ENCODE measurements around the gene KRT8. TPM values are rescaled to one million over a fixed set of nuclear protein-coding genes. Genes with fewer than 3 reads are reported as not detected.
A peak's percentile ranks its signal among the peaks of the same experiment; 100 is the strongest.
"Not testable (repeated sequence)": the region's sequence is repeated elsewhere in the genome, so short reads cannot be mapped to it uniquely, and the experiment has no call there.

KRT8 gene
- under 1 TPM; 0.26 to 0.41 TPM for total RNA-seq

DNA sequence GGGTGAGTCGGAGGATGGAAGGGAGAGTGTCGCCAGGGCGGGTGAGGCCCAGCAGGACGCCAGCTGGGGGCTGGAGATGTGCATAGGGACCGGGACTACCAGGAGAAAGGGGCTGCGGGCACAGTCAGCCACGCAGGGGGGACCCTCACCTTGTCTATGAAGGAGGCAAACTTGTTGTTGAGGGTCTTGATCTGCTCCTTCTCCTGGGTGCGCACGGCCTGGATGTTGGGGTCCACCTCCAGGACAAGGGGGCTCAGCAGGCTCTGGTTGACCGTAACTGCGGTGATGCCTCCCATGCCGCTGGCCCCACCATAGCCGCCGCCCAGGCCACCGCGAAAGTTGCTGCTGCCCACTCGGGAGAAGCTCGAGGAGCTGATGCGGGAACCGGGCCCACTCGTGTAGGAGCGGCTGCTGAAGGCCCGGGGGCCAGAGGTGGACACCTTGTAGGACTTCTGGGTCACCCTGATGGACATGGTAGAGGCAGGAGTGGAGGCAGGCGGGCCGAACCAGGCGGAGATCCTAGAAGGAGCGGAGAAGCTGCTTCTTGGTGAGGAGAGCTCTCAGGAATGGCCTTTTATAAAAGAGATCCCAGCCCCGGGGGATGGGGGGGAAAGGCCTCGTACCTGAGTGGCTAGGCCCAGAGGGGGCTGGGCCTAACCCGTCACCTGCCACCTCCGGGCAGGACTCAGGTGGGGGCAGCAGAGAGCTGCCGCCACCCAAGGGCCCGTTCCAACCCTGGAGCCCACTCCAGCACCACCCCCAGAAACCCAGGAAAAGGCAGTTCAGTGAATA, at the start of gene KRT8:
TSS of gene KRT8 (minus strand) at position 568 of the 792 bp plus-strand sequence. CDS start at position 473, 95 bp downstream.
- not testable (repeated sequence) for H3K4me1 Mint-ChIP-seq; ATAC-seq; H3K9me3 Mint-ChIP-seq (ENCODE audit: low read depth); DNase-seq; H3K36me3 Mint-ChIP-seq; H3K27me3 Mint-ChIP-seq
- CTCF ChIA-PET = interaction anchor here (3.9 kb wide), 1 partner anchor 20 kb away, joined by 16 read pairs; no protein-coding TSS in a partner anchor
- Mint-ChIP-seq H3K4me3 (peak within 1 kb of the TSS; percentile 51), H3K27ac (peak within 1 kb of the TSS; percentile 74)

- H3K4me3 Mint-ChIP-seq = no peak overlapping the region
- H3K36me3 Mint-ChIP-seq = no peaks in the 10 kb centered on the region
- no peak for ATAC-seq
- H3K9me3 Mint-ChIP-seq (ENCODE audit: low read depth) = no peaks in the 10 kb centered on the region
- H3K4me1 Mint-ChIP-seq = peaks cover 5% of the 10 kb centered on the region
- CTCF ChIA-PET = interaction anchor here (1.7 kb wide), 1 partner anchor 68 kb away, joined by 4 read pairs; no protein-coding TSS in a partner anchor
- peaks cover 3% of the 10 kb centered on the region for H3K27me3 Mint-ChIP-seq
- no peak overlapping the region for H3K27ac Mint-ChIP-seq
- DNase-seq = no peak
Observed at GRCh38 chr12:52953181-52953841, 48.4 kb upstream of the KRT8 start.

DNA sequence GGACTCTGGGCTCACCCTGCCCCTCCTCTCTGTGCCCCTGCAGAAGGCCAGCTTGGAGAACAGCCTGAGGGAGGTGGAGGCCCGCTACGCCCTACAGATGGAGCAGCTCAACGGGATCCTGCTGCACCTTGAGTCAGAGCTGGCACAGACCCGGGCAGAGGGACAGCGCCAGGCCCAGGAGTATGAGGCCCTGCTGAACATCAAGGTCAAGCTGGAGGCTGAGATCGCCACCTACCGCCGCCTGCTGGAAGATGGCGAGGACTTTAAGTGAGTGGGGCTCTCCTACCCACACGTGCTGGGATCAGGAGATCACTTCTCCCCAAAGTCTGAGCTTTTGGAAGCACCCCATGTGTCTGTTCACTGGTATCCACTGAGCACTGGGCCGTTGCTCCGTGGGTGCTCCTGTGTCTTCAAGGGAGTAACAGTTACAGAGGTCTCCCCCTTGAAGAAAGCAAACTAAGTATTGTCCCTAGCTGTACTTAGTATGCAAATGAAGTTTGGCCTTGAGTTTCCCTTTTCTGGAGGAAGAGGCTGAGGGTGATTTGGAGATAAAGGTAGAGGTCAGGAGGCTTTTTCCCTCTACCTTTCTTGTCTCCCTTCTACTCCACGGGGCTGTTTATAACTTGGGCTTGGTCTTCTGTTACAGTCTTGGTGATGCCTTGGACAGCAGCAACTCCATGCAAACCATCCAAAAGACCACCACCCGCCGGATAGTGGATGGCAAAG, 47.4 kb upstream of the KRT8 start:
- peaks cover 8% of the 10 kb centered on the region for H3K27me3 Mint-ChIP-seq
- no peaks in the 10 kb centered on the region for H3K9me3 Mint-ChIP-seq (ENCODE audit: low read depth)
- no peak overlapping the region for H3K4me3 Mint-ChIP-seq
- H3K27ac Mint-ChIP-seq = no peak overlapping the region
- CTCF ChIA-PET = interaction anchor here (1.4 to 3.1 kb wide), 4 partner anchors 10 to 72 kb away, joined by 3 to 18 read pairs (median 8); no protein-coding TSS in a partner anchor
- DNase-seq (no peak), ATAC-seq (no peak)
- H3K36me3 Mint-ChIP-seq = no peaks in the 10 kb centered on the region
- H3K4me1 Mint-ChIP-seq = peaks cover 5% of the 10 kb centered on the region

DNA sequence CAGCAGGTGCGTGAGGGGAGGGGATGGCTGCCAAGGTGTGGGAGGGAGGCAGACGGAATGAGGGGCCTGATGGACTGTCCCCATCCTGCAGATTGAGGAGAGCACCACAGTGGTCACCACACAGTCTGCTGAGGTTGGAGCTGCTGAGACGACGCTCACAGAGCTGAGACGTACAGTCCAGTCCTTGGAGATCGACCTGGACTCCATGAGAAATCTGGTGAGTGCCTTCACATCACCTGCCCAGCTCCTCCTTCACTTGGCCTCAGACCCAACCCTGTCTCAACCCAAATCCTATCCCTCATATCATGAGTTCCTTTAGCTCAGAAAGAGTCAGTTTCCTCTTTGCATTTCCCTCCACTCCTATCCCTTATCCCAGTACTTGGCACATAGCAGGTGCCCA, 46.8 kb upstream of the KRT8 start:
- no peaks in the 10 kb centered on the region for H3K9me3 Mint-ChIP-seq (ENCODE audit: low read depth)
- peaks cover 8% of the 10 kb centered on the region for H3K27me3 Mint-ChIP-seq
- no peak overlapping the region for H3K27ac Mint-ChIP-seq
- no peak for DNase-seq
- no peaks in the 10 kb centered on the region for H3K36me3 Mint-ChIP-seq
- H3K4me1 Mint-ChIP-seq = peaks cover 2% of the 10 kb centered on the region
- H3K4me3 Mint-ChIP-seq = no peak overlapping the region
- ATAC-seq = no peak
- CTCF ChIA-PET = interaction anchor here (1.4 to 3.1 kb wide), 4 partner anchors 9 to 72 kb away, joined by 3 to 18 read pairs (median 8); no protein-coding TSS in a partner anchor

DNA sequence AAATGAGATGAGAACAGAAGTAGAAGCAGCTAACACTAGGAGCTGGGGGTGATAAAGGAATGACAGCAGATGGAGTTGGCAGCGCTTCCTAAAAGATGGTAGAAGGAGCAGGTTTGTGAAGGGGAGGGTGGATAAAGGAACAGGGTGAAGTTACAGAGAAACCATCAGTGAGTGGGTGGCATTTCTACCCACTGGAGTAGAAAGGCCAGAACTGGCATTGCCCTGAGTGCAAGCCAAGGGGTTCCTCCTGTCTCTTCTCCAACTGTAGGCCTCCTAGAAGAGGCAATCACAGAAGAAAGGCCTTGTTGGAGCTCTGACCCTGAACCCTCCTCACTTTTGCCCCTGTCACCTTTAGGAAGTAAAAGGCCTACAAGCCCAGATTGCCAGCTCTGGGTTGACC, 46.2 kb upstream of the KRT8 start:
- no peaks in the 10 kb centered on the region for H3K36me3 Mint-ChIP-seq
- no peak for DNase-seq
- H3K4me1 Mint-ChIP-seq = peaks cover 2% of the 10 kb centered on the region
- no peak for ATAC-seq
- no peak overlapping the region for H3K4me3 Mint-ChIP-seq
- peaks cover 8% of the 10 kb centered on the region for H3K27me3 Mint-ChIP-seq
- no peaks in the 10 kb centered on the region for H3K9me3 Mint-ChIP-seq (ENCODE audit: low read depth)
- CTCF ChIA-PET = interaction anchor here (0.9 to 3.1 kb wide), 5 partner anchors 9 to 71 kb away, joined by 3 to 18 read pairs (median 6); no protein-coding TSS in a partner anchor
- no peak overlapping the region for H3K27ac Mint-ChIP-seq

DNA sequence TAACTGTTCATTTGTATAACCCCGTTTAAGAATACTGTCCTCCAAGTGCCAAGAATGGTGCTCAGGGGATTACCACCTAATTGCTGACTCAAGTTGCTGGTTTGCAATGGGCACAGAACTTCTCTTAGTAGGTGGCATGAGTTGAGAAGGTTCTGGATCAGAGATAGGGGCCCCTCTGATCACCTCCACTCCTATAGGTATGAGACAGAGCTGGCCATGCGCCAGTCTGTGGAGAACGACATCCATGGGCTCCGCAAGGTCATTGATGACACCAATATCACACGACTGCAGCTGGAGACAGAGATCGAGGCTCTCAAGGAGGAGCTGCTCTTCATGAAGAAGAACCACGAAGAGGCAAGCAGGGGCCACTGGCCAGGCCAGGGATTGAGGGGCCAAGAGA, 45.7 kb upstream of the KRT8 start:
- H3K36me3 Mint-ChIP-seq = no peaks in the 10 kb centered on the region
- no peak overlapping the region for H3K4me3 Mint-ChIP-seq
- H3K4me1 Mint-ChIP-seq = peaks cover 2% of the 10 kb centered on the region
- CTCF ChIA-PET = interaction anchor here (0.9 to 3.1 kb wide), 4 partner anchors 8 to 71 kb away, joined by 3 to 18 read pairs (median 8); no protein-coding TSS in a partner anchor
- peaks cover 8% of the 10 kb centered on the region for H3K27me3 Mint-ChIP-seq
- ATAC-seq = no peak
- no peak for DNase-seq
- H3K27ac Mint-ChIP-seq = no peak overlapping the region
- no peaks in the 10 kb centered on the region for H3K9me3 Mint-ChIP-seq (ENCODE audit: low read depth)

GRCh38 chr12:52949413-52950331, 44.8 kb upstream of the KRT8 start:
- H3K27me3 Mint-ChIP-seq = peaks cover 16% of the 10 kb centered on the region
- CTCF ChIA-PET = interaction anchor here (3.1 kb wide), 1 partner anchor 65 kb away, joined by 18 read pairs; no protein-coding TSS in a partner anchor
- no peak for ATAC-seq
- H3K9me3 Mint-ChIP-seq (ENCODE audit: low read depth) = no peaks in the 10 kb centered on the region
- no peaks in the 10 kb centered on the region for H3K36me3 Mint-ChIP-seq
- H3K4me1 Mint-ChIP-seq = peaks cover 2% of the 10 kb centered on the region
- H3K4me3 Mint-ChIP-seq = peak overlapping the region; percentile 11
- DNase-seq = no peak
- no peak overlapping the region for H3K27ac Mint-ChIP-seq

DNA sequence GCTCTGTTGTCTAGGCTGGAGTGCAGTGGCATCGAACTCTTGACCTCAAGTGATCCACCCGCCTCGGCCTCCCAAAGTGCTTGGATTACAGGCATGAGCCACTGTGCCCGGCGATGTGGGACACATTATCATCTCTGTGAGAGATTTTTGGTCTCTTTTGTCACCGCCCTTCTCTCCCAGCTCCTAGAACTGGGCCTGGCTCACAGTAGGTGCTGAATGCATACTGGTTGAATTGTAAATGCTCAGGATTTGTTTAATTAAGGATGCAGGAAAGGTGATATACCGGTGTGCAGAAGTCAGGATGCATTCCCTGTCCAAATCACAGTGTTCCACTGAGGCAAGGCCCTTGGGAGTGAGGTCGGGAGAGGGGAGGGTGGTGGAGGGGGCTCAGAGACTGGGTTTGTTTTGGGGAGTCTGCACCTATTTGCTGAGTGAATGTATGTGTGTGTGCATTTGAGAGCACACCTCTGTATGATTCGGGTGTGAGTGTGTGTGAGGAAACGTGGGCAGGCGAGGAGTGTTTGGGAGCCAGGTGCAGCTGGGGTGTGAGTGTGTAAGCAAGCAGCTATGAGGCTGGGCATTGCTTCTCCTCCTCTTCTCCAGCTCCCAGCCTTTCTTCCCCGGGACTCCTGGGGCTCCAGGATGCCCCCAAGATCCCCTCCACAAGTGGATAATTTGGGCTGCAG, 43.0 kb upstream of the KRT8 start:
- Mint-ChIP-seq H3K27ac (no peak overlapping the region), H3K4me3 (peak overlapping the region; percentile 28), H3K36me3 (no peaks in the 10 kb centered on the region), H3K9me3 (ENCODE audit: low read depth) (no peaks in the 10 kb centered on the region), H3K4me1 (peaks cover 2% of the 10 kb centered on the region), H3K27me3 (peaks cover 26% of the 10 kb centered on the region)
- DNase-seq (no peak), ATAC-seq (no peak)
- CTCF ChIA-PET = interaction anchor here (0.9 kb wide), 1 partner anchor 32 kb away, joined by 3 read pairs; no protein-coding TSS in a partner anchor

GRCh38 chr12:52946797-52947547, 42.1 kb upstream of the KRT8 start:
- ATAC-seq = no peak
- CTCF ChIA-PET = no interaction called here

DNA sequence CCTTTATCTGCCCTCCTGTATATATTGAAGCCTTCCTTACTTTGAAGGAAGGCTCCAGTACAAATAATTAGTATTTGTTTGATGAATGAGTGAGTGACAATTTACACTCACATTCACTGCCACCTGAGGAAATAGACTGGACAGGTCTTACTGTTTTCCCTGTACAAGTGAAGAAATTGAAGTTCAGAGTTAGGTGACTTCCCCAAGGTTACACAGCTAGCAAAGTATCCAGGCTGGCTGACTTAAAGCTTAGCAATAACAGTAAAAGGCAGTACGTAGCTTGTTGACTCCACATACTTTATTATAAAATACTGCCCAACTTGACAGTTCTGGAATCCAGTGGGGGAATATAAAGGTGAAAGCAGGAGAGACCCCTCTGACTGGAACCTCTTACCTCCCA, 41.5 kb upstream of the KRT8 start:
- DNase-seq = no peak
- Mint-ChIP-seq H3K27ac (no peak overlapping the region), H3K4me3 (no peak overlapping the region), H3K4me1 (peaks cover 2% of the 10 kb centered on the region), H3K9me3 (ENCODE audit: low read depth) (no peaks in the 10 kb centered on the region), H3K27me3 (peaks cover 33% of the 10 kb centered on the region), H3K36me3 (no peaks in the 10 kb centered on the region)
- ATAC-seq = no peak
- CTCF ChIA-PET = no interaction called here

More at GRCh38 chr12:52946797-52947547, 42.1 kb upstream of the KRT8 start:
- Mint-ChIP-seq H3K4me1 (peaks cover 2% of the 10 kb centered on the region), H3K27ac (no peak overlapping the region), H3K27me3 (peaks cover 33% of the 10 kb centered on the region), H3K4me3 (no peak overlapping the region), H3K9me3 (ENCODE audit: low read depth) (no peaks in the 10 kb centered on the region), H3K36me3 (no peaks in the 10 kb centered on the region)
- DNase-seq = no peak

- Mint-ChIP-seq H3K4me3 (no peak overlapping the region), H3K9me3 (ENCODE audit: low read depth) (no peaks in the 10 kb centered on the region), H3K27ac (no peak overlapping the region), H3K27me3 (peaks cover 33% of the 10 kb centered on the region), H3K4me1 (peaks cover 2% of the 10 kb centered on the region), H3K36me3 (no peaks in the 10 kb centered on the region)
- CTCF ChIA-PET = interaction anchor here (0.8 kb wide), 1 partner anchor 35 kb away, joined by 4 read pairs; no protein-coding TSS in a partner anchor
- ATAC-seq (no peak), DNase-seq (no peak)
Observed at GRCh38 chr12:52945389-52946232, 40.7 kb upstream of the KRT8 start.
